GM18873 (cell line): Measurements from ENCODE around the gene ALCAM.

Source experiments
- ATAC-seq: cut with Tn5 transposase; IDR thresholded peaks from one replicate; pipeline ENCODE4 v1.9.1; 2021; ENCODE audit warnings: mild to moderate bottlenecking, moderate library complexity, moderate number of reproducible peaks; ENCODE audit not compliant: unreplicated experiment, low FRiP score

Gene ALCAM

DNA sequence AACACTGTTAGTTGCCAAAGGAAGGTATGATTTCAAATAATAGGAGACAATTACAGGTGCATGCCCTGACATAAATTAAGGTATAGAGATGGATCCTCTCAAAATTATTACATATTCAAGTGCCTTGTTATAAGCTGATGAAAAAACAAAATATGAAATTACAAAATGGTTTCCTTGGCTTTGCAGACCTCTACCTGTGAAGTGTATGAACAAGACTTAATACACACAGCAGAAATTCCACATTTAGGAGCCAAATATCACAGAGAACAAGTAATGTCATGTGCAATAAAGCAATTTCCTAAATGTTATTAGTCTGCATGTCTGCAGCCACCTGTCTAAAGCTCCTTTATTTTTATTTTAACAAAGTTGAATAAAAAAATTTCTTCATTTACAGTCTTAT, 151.5 kb downstream of the ALCAM start:
- ATAC-seq: no peak

DNA sequence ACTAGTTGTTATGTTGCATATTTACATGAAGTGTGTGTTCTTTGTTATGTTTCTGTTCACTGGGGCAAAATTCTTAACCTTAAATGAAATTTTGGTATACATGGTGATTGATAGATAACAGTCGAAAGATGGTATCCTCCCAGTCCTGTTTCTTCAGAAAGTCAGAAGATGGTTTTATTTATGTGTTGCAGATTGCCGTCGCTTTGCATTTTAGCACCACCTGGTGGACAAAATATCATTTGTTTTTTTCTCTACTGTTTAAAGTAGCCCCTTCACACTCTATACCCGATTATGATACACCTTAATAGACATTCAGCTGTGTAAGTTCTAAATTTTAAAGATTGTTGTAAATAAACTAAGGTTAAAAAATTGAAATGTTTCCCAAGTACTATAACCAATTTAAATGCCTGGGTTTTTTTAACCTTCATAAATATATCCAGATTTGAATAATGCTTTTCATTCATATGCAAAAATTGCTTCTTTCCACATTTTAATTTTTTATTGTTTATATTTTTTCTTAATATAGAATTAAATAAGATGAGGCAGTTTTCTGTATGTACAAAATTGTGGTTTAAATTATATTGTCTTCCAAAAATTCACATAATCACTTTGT, 152.2 kb downstream of the ALCAM start:
- ATAC-seq: peak; percentile 83

DNA sequence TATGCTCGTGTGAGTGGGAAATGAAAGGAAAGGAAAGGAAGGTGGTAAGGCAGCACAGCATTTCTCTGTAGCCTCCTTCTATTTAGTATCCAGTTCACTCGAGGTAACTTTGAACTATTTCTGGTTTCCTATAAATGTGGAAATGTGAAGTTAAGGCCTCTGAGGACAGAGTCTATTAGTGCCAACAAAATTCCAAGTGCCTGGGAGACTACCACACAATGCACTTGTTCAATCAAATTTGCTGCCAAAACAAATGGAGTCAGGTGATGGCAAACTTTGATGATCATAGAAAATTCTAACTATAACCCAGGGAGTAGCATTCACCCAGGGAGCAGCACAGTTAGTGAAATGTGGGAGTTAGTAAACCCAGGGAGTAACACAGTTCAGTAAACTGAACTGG, 155.1 kb downstream of the ALCAM start:
- ATAC-seq: no peak

DNA sequence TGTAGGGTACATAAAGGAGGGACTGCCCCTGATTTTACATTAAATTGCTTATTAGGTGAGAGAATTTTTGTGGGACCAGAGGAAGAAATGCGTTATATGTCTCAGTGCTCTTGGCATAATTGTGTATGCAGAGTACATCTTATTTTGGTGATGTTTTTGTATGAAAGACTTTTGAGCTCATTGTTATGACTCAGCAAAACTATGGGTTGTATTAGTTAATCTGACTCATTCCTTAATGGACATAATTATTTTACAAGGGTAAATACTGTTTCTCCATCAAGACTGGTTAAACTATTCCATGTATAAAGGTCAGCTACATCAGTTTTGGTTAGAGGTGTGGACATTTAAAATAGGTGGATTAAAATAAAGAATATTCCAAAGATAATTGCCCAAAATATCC, 156.8 kb downstream of the ALCAM start:
- ATAC-seq: no peak

DNA sequence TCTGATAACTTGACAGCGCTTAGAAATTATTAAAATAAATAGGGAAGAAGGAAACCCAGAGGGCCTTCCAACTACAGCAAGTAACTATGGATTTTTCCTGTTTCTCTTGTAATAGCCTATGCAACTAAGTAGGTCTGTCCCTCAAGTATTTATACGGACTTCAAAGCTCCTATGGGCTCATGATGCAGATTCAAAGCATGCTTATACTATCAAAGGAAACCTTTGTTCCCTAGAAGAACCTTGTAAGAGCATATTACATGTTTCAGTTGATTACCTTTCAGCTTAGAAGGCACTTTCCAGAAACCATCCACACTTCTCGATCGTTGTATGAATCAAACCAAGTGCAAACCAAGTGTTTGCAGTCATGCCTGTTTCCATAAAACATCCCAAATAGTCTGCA, 158.8 kb downstream of the ALCAM start:
- ATAC-seq: no peak

DNA sequence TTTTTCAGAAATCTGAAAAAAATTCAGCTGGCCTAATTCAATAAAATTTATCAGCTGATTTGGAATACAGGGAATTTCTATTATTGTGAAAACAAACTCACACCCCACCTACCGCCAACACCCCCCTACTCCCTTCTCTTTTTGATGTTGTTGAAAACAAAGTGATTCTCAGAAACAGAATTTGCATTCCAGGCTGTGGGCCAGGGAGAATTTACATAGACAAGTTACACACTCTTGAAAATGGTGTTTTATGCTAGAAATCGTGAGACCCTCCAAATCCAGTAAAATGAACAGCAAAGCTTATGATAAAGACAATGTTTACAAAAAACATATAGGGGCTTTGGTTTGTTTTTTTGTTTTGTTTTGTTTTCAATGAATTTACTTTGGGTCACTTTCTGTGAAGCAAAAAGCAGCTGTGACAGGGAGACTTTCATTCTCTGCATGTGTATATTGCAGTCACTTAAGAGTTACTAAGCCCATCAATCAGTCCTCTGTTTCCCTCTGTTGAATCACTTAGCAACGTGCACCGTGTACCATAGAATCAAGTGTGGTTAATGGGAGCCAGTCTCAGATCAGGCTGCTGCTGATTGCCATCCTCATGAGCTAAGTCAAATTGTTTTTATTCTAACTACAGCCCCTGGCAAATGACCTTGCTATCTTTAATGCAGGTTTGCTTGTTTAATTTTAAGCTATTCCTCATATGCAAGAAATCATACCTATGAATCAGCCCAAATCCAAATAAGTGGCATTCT, 159.8 kb downstream of the ALCAM start:
- ATAC-seq: no peak

GRCh38 chr3:105527535-105527934, 160.8 kb downstream of the ALCAM start:
- ATAC-seq: no peak

DNA sequence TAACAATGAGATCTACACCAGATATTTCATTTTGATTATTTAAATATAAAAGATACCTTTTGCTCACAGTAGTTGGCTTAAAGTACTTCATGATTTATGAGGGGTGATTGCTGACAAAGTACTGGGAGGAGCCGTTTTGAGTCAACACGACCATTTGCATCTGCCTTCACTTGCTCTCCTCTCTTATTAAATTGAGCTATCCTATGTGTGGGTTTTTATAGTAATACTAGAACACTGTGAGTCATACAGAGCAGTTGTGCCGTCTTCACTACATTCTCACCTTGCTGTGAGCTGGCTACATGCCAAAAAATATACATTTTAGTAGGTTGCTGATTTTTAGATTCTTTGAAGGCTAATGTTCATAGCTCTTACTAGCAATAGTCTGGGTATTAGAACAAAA, 161.2 kb downstream of the ALCAM start:
- peak; percentile 71 for ATAC-seq

DNA sequence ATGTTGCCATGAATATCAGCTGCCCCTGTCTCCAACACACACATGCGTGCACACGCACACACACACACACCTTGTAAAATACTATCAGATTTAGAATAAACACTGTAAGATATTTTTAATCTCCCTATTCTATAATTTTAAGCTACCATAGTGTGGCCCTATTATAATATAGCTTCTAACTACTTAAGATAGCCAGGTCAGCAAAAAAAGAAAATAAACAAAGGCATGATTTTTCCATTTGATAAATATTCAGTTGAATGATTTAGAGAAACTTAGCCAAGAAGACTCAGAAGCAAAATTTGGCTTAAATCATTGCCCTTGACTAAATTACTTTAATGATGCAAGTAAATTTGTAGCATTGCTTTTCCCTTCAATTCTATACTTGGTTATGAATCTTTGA, 162.2 kb downstream of the ALCAM start:
- ATAC-seq: no peak

- ATAC-seq: no peak
Measured at GRCh38 chr3:105529456-105529855, 162.7 kb downstream of the ALCAM start.

GRCh38 chr3:105532251-105532650, 165.5 kb downstream of the ALCAM start:
- ATAC-seq: no peak

DNA sequence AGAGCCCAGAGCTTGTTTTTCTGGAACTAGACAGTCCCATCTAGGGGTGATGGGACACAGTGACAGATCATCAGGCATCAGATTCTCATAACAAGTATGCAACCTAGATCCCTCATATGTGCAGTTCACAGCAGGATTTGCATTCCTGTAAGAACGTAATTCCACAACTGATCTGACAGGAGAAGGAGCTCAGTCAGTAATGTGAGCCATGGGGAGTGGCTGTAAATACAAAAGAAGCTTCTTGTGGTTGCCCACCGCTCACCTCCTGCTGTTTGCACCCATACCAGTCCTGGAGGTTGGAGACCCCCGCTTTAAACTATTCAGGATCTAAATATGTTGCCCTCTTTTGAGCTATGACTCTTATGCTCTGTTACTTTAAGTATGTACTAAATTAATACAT, 167.3 kb downstream of the ALCAM start:
- ATAC-seq: no peak

GRCh38 chr3:105534491-105534890, 167.8 kb downstream of the ALCAM start:
- ATAC-seq: no peak

GRCh38 chr3:105537371-105538080, 170.8 kb downstream of the ALCAM start:
- ATAC-seq: no peak

GRCh38 chr3:105538483-105538882, 171.8 kb downstream of the ALCAM start:
- ATAC-seq: no peak

DNA sequence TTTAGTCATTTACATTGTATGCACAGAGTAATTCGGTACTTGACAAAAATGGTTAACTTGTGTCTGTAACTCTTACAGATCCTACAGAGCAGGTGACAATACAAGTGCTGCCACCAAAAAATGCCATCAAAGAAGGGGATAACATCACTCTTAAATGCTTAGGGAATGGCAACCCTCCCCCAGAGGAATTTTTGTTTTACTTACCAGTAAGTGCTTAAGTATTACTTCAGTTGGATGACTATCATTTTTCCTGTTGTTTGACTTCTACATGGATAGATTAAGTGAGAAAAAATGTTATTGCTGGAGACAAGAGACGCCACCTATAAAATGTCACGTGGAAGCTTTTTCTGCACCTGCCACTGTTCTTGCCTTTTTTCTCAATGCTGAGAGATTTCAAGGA, 173.2 kb downstream of the ALCAM start:
- no peak for ATAC-seq

- ATAC-seq: no peak
Measured at GRCh38 chr3:105542282-105543019, 175.7 kb downstream of the ALCAM start.

GRCh38 chr3:105545051-105545450, 178.3 kb downstream of the ALCAM start:
- ATAC-seq: no peak

GRCh38 chr3:105553851-105554250, 187.1 kb downstream of the ALCAM start:
- no peak for ATAC-seq

GRCh38 chr3:105555206-105555605, 188.5 kb downstream of the ALCAM start:
- ATAC-seq: no peak

DNA sequence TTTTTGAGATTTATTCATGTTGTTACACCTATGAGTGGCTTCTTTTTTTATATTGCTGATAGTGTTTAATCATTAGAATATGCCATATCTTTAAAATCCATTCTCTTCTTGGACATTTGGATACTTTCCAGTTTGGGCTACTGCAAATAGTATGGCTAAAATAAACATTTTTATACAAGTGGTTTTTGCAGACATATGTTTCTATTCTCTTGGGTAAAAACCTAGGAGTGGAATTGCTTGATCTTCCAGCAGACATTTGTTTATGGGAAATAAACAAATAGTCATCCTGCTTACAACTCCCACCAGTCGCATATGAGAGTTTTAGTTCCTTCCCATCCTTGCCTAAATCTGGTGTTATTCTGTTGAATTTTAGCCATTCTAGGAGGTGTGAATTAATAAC, 193.1 kb downstream of the ALCAM start:
- no peak for ATAC-seq
